HG02798 (cell line): ENCODE measurements around the gene CTSK.

ENCODE experiments used
- ATAC-seq: cut with Tn5 transposase; IDR thresholded peaks from one replicate; pipeline ENCODE4 v1.9.1; 2021; ENCODE audit warnings: mild to moderate bottlenecking; ENCODE audit not compliant: unreplicated experiment, poor library complexity

The CTSK gene

DNA sequence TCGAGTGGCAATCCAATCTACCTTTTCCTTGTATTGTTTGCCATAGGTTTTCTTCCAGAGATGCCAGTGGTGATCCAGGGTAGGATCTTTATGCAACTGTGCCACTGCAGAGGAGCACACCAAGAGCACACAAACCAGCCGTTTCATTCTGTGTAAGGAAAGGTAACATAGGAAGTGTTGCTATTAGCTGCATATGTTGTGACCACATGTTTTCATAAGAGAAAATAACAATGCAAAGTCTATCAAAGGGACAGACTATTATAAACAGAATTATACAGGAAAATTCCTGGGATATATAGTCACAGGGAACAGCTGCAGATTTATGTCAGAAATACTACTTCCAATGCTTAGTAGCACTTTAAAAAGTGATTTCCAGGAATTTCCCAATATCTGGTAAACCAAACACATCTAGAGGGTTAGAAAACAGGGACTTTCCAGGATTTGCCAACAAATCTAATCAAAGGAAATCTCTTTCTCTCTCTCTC lies 43.4 kb downstream of the CTSK start:
- ATAC-seq, result peak; percentile 36

DNA sequence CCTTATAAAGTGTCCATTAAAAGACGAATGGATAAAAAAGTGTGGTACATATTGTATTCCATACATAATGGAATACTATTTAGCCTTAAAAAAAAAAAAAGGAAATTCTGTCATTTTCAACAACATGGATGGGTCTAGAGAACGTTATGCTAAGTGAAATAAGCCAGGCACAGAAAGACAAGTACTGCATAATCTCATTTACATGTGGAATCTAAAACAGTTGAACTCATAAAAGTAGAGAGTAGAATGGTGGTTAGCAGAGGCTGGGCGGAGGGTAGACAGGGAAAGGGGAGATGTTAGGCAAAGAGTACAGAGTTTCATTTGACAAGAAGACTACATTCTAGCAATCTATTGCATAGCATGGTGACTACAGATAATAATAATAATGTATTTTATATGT lies 45.0 kb downstream of the CTSK start:
- no peak for ATAC-seq

DNA sequence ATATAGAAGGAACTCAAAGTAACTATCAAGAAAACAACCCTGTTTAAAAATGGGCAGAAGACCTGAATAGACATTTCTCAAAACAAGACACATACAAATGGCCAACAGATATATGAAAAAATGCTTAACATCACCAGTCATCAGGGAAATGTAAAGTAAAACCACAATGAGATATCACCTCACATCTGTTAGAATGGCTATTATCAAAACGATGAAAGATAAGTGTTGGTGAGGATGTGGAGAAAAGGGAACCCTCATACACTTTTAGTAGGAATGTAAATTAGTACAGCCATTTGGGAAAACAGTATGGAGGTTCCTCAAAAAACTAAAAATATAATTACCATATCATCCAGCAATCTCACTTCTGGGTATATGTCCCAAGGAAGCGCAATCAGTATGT lies 45.5 kb downstream of the CTSK start:
- ATAC-seq, result no peak

DNA sequence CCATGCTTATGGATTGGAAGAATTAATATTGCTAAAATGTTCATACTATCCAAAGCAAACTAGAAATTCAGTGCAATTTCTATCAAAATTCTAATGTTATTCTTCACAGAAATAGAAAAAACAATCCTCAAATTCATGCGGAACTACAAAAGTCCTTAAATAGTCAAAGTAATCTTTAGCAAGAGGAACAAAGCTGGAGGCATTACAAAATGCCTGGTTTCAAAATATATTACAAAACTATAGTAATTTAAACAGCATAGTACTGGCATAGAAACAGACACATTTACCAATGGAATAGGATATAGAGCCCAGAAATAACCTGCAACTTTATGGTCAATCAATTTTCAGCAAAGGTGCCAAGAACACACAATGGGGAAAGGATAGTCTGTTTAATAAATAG lies 46.3 kb downstream of the CTSK start:
- ATAC-seq, result no peak

DNA sequence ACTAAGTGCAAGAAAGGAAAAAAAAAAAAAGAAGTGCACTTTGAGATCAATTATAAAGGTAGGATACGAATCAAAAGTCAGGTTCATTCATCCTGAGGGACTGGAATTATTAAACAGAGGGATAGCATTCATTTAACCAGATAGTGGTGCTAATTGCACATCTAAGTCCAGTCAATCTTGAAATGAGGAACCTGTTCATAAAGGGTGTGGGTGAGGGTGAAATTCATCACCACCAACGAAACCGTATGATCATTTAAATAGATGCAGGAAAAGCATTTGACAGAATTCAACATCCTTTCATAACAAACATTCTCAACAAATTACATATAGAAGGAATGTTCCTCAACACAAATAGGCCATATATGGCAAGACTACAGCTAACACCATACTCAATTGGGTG lies 48.0 kb downstream of the CTSK start:
- ATAC-seq, result no peak

DNA sequence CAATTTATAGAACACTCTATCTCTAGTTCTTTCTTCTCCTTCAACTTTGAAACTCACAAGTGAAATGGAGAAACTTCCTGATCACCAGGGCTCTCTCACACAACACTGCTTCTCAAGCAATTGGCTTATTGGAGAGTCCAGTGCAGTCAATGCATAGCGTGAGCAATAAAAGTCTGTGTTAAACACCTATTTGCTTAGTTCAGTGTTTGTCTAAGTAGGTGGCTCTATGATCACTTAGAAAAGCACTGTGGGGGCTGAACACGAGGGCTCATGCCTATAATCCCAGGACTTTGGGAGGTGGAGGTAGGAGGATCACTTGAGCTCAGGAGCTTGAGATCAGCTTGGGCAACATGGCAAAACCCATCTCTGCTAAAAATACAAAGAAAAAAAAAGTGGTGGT lies 54.6 kb downstream of the CTSK start:
- ATAC-seq, result no peak

DNA sequence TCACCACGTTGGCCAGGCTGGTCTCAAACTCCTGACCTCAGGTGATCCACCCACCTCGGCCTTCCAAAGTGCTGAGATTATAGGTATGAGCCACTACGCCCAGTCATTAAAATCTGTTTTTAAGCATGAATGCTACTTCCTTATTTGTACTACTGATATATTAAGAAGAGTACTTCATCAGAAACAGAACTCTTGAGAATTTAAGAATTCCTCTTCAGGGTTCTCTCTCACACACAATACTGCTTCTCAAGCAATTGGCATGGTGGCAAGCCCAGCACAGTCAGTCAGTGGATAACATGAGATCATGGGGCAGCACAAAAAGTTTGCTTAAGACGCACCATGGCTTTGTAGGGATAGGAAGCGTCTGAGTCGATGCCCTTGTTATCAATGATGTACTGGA lies 56.6 kb downstream of the CTSK start:
- no peak for ATAC-seq

DNA sequence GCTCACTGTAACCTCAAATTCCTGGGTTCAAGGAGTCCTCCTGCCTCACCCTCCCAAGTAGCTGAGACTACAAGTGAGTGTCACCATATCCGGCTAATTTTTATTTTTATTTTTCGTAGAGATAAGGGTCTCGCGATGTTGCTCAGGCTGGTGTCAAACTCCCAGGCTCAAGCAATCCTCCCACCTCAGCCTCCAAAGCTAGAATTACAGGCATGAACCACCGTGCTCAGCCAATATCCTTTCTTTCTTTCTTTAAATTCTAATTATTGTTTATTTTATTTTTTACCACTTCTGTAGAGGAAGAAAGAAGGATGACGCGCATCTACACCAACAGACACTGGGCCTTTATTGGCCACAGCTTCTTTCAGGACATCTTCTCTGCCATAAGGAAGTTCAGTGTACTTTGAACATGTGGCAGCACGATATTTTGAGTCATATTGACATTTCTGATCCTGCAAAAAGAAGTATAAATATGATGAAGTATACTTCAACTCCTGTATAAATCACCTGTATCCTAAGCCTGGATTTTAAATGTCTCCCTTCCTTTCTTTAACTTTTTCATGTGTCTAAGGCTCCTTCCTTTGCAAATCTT lies 58.2 kb downstream of the CTSK start:
- ATAC-seq, result no peak

DNA sequence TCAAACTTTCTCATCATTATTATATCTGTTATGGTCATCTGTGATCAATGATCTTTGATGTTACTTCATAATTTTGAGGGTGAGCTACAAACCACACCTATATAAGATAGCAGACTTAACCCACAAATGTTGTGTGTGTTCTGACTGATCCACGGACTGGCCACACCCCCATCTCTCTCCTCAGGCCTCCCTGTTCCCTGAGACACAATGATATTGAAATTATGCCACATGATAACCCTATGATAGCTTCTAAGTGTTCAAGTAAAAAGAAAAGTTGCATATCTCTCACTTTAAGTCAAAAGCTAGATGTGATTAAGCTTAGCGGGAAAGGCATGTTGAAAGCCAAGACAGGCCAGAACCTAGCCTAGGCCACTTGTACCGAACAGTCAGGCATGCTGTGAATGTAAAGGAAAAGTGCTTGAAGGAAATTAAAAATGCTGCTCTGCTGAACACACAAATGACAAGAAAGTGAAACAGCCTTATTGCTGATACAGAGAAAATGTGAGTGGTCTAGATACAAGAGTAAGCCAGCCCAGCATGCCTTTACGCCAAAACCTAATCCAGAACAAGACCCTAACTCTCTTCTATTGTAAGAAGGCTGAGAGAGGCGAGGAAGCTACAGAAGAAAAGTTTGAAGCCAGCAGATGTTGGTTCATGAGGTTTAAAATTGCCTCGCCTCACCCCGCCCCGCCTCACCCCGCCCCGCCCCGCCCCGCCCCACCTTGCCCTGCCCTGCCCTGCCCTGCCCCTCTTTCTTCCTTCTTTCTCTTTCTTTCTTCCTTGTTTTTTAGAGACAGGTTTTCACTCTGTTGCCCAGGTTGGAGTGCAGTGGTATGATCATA lies 59.0 kb downstream of the CTSK start:
- ATAC-seq, result no peak
